ENCODE measurements around the gene VEGFA.

GRCh38 chr6:43823390-43823789, 53.4 kb downstream of the VEGFA start:
- no peak for TF ChIP-seq CTCF (IDR thresholded peaks at IDR 0.05)
- TF ChIP-seq POLR2A (IDR thresholded peaks at IDR 0.05), result no peak

Measured in esophagus squamous epithelium (tissue), 4 donors.